Neuron (in vitro differentiated cells): ENCODE data around the gene SMIM12.
"Not testable (repeated sequence)": the region's sequence is repeated elsewhere in the genome, so short reads cannot be mapped to it uniquely, and the experiment has no call there.

Experiments used
- H2AFZ ChIP-seq: one replicate; pipeline ENCODE4 v1.6.1; 2013; ENCODE audit warnings: low read depth, mild to moderate bottlenecking, inconsistent platforms, low read length, moderate library complexity
- H3K27me3 ChIP-seq: one replicate; pipeline ENCODE4 v1.6.1; 2013; ENCODE audit warnings: low read length; ENCODE audit not compliant: insufficient read depth
- H3K36me3 ChIP-seq: one replicate; pipeline ENCODE4 v1.6.1; 2013; ENCODE audit warnings: low read length; ENCODE audit not compliant: insufficient read depth
- H3K4me1 ChIP-seq: one replicate; pipeline ENCODE4 v1.6.1; 2013; ENCODE audit warnings: low read length; ENCODE audit not compliant: insufficient read depth
- H3K4me3 ChIP-seq: 2 replicates; pipeline ENCODE4 v1.5.1; 2013; ENCODE audit warnings: mild to moderate bottlenecking, low read length, moderate library complexity
- H3K9me3 ChIP-seq: one replicate; pipeline ENCODE4 v1.6.1; 2013; ENCODE audit warnings: low read length

Gene SMIM12

GRCh38 chr1:34827341-34827941 lies 32.1 kb downstream of the SMIM12 start:
- peaks cover 2% of the 10 kb centered on the region for H3K9me3 ChIP-seq
- no peaks in the 10 kb centered on the region for H3K27me3 ChIP-seq
- H3K4me1 ChIP-seq, result no peaks in the 10 kb centered on the region
- H2AFZ ChIP-seq, result no peak overlapping the region
- H3K36me3 ChIP-seq, result no peaks in the 10 kb centered on the region
- no peak overlapping the region for H3K4me3 ChIP-seq

DNA sequence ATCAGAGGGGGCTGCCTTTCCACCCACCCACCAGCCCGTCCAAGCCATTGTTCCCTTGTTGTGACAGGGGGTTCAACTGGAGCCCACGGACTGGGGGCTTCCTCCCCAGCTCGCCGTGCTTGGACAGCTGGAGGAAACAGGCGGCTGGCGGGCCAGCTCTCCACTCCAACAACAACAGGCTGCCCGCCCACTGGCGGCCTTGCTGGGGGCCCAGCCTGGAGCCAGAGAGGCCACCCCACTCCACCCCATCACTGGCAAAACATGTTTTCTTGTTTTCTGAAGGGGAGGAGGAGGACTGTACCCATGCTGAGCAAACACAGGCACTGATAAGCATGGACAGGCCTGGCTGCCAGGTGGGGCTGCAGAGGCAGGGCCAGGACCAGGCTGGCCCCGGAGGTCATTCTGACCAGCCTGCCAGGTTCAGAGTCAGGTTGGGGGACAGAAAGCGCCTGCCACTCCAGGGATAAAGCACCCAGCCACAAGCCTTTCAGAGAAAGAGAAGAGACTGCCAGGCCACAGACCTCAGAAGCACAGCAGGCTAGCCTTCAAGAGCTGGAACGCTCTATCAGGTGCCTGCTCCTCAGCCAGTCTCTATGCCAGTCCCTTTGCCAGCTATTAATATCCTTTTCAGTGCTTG lies 34.0 kb downstream of the SMIM12 start:
- Histone ChIP-seq H3K4me3 (no peak overlapping the region), H3K4me1 (no peaks in the 10 kb centered on the region), H3K27me3 (no peaks in the 10 kb centered on the region), H3K36me3 (no peaks in the 10 kb centered on the region), H3K9me3 (peaks cover 2% of the 10 kb centered on the region), H2AFZ (no peak overlapping the region)

DNA sequence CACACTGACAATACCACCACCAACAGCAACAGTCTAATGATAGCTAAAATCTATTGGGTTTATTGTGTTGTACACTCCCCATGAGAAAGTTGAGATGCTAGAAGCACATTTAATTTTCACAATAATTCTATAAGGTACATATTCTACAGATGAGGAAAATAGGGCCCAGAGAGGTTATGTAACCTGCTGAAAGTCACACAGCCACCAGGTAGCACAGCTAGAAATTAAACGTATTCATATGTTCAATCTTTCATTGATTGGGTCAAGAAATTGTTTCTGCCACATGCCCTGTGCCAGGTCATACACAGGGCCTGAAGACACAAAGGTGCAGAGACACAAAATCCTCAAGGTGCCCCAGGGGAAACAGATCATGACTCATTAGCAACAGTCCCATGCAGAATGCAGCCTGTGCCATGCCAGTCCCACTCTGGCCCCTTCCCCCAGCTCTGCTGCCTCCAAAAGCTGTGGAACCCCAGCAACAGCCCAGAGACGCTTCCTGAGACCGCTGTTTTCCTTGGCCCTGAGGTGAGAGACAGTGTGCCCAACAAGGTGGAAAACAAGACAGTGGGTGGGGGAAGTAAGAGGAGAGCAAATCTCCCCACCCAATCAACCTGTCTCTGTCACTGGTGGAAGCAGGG lies 34.6 kb downstream of the SMIM12 start:
- peaks cover 2% of the 10 kb centered on the region for H3K9me3 ChIP-seq
- H3K27me3 ChIP-seq, result no peaks in the 10 kb centered on the region
- H3K4me1 ChIP-seq, result no peaks in the 10 kb centered on the region
- H3K4me3 ChIP-seq, result no peak overlapping the region
- no peaks in the 10 kb centered on the region for H3K36me3 ChIP-seq
- H2AFZ ChIP-seq, result no peak overlapping the region

DNA sequence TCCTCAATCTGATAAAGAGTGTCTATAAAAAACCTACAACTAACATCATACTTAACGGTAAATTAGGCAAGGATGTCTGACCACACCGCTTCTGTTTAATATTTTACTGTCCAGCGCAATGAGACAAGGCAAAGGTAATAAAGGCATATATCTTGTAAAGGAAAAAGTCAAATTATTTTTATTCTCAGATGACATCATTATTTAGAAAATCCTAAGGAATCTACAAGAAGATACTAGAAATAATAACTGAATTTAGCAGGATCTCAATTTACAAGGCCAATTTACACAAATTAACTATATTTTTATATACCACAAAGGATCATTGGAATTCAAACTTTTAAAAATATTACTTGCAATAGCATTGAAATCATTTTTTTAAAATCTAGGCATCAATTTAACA lies 37.3 kb downstream of the SMIM12 start:
- Histone ChIP-seq H3K36me3 (no peaks in the 10 kb centered on the region), H3K9me3 (peaks cover 2% of the 10 kb centered on the region), H3K27me3 (no peaks in the 10 kb centered on the region), H3K4me3 (no peak overlapping the region), H3K4me1 (no peaks in the 10 kb centered on the region), H2AFZ (no peak overlapping the region)

DNA sequence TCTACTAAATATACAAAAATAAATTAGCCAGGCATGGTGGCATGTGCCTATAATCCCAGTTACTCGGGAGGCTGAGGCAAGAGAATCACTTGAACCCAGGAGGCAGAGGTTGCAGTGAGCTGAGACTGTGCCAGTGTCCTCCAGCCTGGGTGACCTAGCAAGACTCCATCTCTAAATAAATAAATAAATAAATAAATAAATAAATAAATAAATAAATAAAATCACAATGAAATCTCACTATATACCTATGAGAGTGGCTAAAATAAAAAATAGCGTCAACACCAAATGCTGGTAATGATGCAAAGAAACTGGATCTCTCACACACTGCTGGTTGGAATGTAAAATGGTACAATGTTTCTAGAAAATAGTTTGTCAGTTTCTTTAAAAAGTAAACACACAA lies 40.7 kb downstream of the SMIM12 start:
- not testable (repeated sequence) for H3K36me3 ChIP-seq, H2AFZ ChIP-seq, H3K4me3 ChIP-seq, H3K4me1 ChIP-seq, H3K27me3 ChIP-seq, H3K9me3 ChIP-seq

- Histone ChIP-seq H3K27me3 (no peaks in the 10 kb centered on the region), H3K9me3 (no peaks in the 10 kb centered on the region), H3K36me3 (no peaks in the 10 kb centered on the region), H3K4me1 (no peaks in the 10 kb centered on the region), H2AFZ (no peak overlapping the region), H3K4me3 (no peak overlapping the region)
Measured at GRCh38 chr1:34816778-34817177, 42.8 kb downstream of the SMIM12 start.

DNA sequence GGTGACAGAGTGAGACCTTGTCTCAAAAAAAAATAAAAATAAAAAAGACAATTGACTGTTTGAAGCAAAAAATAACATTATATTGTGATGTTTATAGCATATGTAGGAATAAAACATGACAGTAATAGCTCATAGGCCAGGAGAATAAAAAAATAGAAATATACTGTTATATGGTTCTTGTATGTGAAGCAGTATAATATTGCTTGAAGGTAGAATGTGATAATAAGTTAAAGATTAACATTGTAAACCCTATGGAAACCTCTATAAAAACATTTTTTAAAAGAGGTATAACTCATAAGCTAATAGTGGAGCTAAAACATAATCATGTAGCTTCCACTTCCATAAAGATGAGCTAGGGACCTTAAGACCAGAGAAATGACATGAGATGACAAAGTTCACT lies 43.2 kb downstream of the SMIM12 start:
- Histone ChIP-seq H2AFZ (no peak overlapping the region), H3K4me3 (no peak overlapping the region), H3K9me3 (no peaks in the 10 kb centered on the region), H3K4me1 (no peaks in the 10 kb centered on the region), H3K36me3 (no peaks in the 10 kb centered on the region), H3K27me3 (no peaks in the 10 kb centered on the region)

GRCh38 chr1:34810781-34811180 lies 48.8 kb downstream of the SMIM12 start:
- H3K4me1 ChIP-seq, result not testable (repeated sequence)

GRCh38 chr1:34808051-34808810 lies 51.3 kb downstream of the SMIM12 start:
- H3K4me1 ChIP-seq, result no peaks in the 10 kb centered on the region
- H2AFZ ChIP-seq, result no peak overlapping the region
- H3K9me3 ChIP-seq, result no peaks in the 10 kb centered on the region
- H3K36me3 ChIP-seq, result no peaks in the 10 kb centered on the region
- no peaks in the 10 kb centered on the region for H3K27me3 ChIP-seq
- H3K4me3 ChIP-seq, result no peak overlapping the region

More at GRCh38 chr1:34810781-34811180, 48.8 kb downstream of the SMIM12 start:
- not testable (repeated sequence) for H3K36me3 ChIP-seq, H3K27me3 ChIP-seq, H3K9me3 ChIP-seq, H3K4me3 ChIP-seq, H2AFZ ChIP-seq

- Histone ChIP-seq H3K9me3 (no peaks in the 10 kb centered on the region), H3K27me3 (no peaks in the 10 kb centered on the region), H3K4me3 (no peak overlapping the region), H3K36me3 (no peaks in the 10 kb centered on the region), H2AFZ (no peak overlapping the region), H3K4me1 (no peaks in the 10 kb centered on the region)
Measured at GRCh38 chr1:34806396-34806795, 53.2 kb downstream of the SMIM12 start.

DNA sequence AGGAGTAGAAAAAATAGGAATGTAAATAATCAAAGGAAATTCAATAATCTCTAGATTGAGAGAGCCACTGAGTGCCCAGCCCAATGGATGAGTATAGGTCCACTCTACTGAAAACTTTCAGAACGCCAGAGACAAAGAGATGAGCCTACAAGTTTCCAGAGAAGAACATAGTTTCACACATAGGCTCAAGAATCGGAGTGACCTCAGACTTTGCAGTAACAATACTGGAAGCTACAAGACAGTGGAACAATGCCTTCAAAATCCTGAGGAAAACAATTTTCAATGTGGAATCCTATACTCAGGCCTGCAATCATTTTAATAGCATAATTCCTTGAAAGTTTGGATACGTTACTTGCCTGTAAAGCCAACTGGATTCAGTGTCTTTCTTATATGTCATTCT lies 55.8 kb downstream of the SMIM12 start:
- Histone ChIP-seq H3K27me3 (no peaks in the 10 kb centered on the region), H3K9me3 (no peaks in the 10 kb centered on the region), H3K4me1 (no peaks in the 10 kb centered on the region), H3K4me3 (no peak overlapping the region), H3K36me3 (no peaks in the 10 kb centered on the region), H2AFZ (no peak overlapping the region)
